HG03439 (cell line): Measurements from ENCODE around the gene BCL6.

Experiments
- ATAC-seq: cut with Tn5 transposase; IDR thresholded peaks from one replicate; pipeline ENCODE4 v1.9.1; 2021; ENCODE audit warnings: mild to moderate bottlenecking, moderate library complexity; ENCODE audit not compliant: unreplicated experiment

The BCL6 gene

DNA sequence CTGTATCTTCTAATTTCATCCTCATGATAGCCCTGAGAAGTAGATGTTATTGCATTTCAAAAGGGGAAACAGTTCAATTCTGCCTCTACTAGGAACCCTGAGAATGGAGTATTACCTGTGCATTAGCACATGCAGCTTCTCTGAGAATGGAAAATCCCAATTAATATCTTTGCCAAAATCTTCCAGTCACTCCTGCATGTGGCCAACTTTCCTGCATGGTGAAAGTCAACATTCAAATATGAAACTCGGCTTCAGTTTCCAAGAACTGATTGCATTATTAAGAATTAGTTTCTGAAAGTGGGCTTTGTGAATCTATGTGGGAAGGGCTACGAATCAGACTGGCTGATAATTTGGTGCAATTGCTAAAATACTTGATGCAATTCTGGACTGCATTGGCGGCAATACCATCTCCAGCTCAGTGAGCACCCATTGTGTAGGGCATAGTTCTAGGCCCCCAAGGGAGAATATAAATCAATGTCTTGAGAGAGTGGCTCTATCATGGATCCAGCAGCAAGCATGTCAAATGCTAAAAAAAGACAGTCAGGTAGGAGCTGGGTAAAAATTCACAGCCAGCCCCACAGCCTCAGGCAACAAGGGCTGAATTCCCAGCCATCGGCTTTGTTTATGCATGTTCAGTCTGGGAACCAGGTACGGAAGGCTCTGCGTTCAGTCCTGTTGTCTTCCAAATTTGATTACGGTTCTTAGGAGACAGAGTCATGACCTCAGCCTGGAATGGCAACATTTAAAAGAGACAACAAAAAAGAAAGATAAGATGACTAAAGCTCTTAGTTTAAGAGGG, 18.8 kb upstream of the BCL6 start:
- no peak for ATAC-seq

DNA sequence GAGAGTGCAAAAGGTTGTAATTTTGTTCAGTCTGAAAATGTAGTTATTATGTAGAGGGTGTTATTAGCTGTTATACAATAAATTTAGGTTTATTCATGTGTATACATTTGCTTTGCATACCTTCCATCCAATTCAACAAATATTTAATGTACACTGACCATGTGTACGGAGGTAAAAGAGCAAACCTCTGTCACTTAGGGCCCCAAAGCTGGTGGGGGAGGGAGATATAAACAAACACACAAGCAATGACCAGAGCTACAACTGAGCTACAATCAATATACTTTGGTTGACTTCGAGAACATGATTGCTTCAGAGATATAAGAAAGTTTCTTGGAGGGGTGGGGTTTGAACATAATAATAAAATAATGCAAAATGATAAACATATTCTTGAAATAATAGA, 17.5 kb upstream of the BCL6 start:
- no peak for ATAC-seq

DNA sequence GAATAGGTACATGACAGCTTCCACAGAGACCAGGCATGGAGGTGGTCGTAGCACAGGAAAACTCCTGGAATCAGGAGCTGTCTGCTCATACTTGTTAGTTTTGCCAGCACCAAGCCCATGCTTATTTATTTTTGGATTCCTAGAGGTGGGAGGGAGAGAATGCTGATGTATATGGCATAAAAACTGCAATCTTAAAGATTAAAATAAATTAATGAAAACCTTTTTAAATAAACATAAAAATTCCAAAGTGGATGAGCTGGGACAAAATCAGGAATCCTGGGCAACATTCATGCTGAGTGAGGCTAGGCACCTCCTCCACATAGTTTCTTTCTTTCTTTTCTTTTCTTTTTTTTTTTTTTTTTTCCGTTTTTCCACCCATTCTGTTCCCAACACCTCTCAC, 14.3 kb upstream of the BCL6 start:
- ATAC-seq = no peak

DNA sequence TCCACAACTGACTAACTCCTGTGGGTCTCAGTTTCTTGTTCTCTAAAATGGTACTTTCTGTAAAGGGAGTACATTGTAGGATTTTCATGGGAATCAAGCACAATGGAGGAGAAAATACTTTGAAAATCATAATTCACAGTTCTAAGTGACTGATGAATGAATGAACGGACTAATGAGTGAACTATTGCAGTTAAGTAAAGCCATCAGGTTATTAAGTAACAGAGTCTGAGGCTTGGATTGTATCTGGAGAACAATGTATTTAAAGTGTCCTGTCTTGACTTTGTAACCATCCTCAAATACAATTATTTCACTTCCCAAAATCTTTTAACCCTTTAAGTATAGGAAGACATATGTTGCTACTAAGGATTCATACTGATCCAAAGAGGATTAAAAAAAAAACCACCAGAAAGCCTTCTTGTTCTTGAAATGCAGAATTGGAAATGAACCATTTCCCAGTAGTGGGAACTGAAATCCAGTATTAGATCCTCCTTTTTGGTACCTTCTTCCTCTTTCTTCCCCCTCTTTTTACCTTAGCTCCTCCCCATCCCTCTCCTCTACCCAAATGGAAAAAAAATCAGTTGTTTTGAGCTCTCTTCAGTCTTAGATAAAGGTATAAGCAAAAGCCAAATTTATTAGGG, 13.2 kb upstream of the BCL6 start:
- ATAC-seq = no peak

DNA sequence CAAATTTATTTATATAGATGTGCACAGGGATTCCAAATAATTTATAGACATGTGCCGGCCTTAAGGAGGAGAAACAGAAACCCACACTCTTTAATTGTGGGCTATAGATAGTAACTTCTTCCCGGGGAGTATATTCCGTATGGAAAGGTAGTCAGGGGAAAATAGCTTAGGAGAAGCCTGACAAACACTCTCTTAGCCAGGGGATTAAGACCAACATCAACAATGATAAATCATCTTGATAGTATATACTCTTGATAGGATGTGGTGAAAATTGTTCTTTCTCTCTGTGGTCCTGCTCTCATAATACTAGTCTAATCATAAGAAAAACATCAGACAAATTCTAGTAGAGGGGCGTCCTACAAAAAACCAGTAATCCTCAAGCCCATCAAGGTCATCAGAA, 8.2 kb upstream of the BCL6 start:
- ATAC-seq = no peak

DNA sequence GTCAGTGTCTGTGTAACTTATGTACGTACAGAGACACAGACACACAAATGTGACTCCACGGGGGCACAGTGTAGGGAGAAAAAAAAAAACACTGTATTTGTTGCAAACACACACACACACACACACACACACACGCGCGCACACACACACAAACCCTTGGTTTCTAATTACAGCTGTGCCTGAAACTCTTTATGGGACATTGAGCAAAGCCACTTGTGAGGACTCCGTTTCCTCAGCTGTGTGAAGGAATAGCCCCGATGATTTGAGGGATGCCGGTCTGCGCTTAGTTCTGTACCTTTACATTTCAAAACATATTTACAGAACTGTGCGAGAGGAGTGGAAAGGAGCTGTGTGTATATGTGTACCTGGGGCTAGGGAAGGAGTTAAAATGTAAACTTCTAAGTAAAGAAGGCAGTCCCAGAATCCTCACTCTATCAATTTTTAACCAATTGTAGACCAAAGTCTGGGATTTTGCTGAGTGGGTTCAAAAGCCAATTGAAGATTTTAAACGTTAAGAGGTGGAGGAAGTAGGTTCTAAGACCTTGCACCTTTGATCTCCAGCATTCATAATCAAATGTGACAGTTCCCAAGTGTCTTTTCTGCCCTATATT, 5.3 kb upstream of the BCL6 start:
- no peak for ATAC-seq

DNA sequence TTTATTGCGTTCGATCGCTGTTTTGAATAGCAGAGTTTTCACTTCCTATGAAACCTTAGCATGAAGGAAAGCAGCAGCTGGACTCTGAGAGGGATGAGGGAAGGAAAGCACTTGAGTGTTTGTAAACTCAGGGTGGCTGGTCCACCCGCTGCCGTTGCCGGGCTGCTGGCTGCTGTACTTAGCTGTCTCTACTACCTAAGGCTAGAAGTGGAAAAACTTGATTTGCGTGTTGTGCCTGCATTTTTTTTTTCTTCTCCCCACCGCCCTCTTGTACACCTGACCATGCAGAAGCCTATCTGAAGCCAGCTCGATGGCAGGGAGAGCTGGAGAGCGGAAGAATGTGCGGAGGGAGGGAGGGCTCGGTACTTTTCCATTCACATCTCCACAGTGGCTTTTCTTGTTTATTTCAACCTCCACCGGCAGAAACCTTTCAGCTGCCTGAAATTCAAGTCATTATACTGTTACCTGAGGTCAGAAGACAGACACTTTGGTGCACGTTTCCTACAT, 4.8 kb upstream of the BCL6 start:
- ATAC-seq = no peak

DNA sequence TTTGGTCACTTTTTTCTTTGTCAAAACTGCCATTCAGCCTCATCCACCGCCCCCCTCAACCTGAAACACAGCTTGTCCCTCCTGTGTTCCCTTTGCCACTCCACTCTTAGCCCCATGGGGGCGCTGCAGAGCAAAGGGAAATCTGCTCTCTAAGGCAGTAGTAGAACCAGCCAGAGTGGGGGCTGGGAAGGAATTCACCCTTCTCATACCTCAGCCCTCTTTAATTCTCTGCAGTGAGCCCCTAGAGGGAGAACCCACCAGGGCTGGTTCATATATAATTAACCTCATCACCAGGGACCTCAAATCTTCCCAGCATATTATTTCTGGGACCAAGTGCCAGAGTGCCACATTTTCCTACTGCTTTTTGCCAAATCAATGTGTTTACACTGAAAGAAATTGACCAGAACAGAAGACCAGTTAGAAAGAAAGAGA, 2.8 kb upstream of the BCL6 start:
- ATAC-seq = peak; percentile 35

DNA sequence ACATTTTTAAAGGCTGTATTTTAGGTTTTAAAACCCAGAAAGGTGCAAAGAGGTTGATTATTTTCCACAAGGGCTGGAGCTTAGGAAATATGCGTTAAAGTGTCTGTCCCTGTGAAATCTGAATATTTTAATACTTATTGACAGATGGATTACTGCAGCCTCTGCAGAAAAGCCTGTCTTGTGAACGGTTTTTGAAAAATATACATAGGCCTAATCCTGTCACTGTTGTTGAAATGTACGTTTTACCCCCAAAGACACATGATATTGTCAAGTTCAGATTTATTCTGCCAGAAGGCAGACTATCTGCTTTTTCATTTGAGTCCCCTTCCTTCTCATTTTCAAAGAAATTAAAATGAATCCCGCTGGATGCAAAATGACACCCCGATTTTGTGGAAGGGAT, 2.2 kb upstream of the BCL6 start:
- ATAC-seq = no peak

DNA sequence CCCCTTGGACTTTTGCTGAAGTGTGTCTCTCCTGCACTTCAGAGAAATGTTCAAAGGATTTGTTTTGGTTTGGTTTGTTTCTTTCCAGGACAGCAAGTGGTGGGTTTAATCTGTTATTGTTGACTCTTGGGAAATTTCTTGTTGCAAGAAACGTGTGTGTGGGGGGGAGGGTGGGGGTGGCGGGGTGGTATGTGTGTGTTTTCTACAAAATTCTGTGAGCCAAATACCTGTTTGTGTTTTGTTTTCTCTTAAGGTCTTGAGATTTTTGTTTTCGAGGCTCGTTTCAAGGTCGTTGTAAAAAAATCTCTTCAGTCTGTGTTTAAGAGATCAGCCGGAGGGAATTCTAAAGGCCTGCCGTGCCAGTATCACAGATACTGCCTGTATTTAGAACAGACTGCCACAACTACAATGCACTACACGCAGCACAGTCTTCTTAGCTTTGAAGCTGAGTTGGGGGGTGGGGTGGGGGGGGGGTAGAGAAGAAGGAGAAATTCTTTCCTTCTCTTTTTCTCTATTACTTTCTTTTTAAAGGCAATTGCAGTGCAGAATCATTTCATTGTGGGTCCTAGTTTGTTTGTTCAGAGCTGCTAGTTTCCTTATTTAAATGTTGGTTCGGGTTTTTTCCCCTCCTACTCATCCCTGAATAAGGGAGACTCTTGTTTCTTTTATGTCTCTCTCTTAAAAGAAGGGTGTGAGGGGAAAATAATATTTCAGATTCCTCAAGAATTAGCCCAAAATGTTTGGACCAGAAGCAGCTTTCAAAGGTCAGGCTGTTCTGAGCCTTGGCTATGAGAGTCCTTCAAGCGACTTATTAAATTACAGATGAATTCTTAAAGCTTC, 1.4 kb upstream of the BCL6 start:
- ATAC-seq = no peak

DNA sequence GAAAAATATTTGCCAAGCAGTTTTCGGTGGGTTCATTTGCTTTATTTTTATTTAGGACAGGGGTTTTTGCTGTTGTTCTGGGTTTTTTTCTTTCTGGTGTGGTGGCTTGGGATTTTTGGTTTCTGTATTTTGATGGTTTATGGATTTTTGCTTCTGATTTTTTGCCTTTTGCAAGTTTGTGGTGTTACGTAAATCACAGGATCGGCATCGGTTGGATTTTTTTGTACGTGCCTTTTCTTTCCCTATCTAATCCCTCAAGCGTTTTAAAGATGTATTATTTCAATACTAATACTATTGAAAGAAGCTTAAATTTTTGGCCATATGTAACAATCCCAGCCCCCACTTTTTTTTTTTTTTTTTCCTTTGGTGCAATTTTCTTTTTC, 782 bp upstream of the BCL6 start:
- no peak for ATAC-seq

DNA sequence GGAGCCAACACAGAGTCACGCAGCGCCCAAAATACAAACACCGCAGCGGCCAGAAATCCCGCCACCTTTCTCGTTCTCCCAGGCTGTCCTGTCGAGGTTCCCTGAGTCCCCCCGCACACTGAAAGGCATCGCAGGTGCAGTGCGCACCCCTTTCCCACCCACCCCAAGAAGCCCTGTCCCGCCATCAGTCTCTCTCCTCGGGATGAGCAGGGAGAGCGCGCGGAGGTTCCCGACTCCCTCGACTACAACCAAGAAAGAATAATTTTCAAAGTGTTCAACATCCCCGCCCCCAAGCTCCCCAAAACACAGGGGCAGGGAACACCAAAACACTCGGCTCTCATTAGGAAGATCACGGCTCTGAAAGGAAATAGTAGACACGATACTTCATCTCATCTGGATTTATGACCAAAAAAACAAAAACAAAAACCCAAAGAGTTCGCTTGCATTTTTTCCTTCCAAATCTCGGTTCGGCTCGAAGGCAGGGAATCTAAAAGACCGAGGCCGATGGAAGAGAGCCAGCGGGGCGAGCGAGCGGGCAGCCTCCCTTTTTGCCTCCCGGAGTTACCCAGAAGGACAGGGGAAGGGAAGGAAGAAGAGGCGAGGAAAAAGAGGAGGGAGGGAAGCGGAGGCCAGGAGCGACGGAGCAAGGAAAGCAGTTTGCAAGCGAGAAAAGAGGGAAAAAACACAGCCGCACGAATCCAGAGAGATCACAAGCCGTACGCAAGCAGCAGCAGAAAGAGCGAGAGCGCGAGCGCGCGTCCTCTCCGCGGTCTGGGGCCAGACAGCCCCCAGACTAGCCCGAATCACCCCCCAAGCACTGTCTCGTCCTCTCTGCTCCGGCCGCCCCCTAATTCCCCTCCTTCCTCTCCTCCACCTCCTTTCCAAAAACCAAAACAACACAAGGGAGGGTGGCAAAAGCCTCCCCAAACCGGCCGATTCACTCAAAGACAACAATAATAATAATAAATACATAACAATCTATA, 808 bp downstream of the BCL6 start:
- ATAC-seq = no peak

DNA sequence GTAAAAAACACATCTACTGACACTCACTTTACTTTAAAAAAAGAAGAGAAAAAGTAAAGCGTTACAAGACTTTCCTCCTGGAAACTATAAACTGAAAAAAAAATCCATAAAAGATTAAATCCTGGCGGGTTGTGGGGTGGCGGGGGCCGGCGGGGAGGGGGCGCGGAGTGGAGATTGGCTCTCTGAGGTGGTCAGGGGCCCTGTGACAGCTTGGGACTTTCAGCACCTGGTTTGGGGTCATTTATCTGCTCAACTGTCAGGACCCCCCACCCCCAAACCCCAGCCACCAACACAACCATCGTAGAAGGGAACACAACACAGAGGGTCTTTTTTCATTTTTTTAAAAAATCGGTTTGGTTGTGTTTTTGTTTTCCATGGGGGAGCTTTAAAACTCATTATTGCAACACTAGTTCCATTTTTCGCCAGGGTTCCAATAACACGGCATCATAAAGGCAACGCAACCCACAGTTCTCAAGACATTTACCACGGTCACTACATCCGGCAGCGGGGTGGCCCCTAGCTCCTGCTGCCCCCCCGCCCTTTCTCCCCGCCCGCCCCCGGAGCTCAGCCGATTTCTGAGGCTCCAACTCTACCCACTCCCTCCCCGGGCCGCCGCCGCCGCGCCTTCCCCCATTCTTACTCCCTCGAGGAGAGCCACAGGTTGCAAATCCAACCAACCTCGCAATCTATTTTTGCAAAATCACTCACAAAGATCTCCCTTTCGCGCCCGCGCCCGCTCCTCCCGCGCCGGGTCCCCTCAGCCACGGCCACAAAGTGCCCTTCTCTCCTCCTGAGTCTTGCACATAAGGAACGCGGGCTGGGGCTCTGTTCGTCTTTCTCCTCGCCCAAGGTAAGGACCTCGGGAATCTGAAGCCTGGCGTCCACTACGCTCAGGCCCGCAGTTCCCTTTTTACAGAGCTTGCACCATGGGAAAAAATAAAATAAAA, 1.8 kb downstream of the BCL6 start:
- no peak for ATAC-seq

DNA sequence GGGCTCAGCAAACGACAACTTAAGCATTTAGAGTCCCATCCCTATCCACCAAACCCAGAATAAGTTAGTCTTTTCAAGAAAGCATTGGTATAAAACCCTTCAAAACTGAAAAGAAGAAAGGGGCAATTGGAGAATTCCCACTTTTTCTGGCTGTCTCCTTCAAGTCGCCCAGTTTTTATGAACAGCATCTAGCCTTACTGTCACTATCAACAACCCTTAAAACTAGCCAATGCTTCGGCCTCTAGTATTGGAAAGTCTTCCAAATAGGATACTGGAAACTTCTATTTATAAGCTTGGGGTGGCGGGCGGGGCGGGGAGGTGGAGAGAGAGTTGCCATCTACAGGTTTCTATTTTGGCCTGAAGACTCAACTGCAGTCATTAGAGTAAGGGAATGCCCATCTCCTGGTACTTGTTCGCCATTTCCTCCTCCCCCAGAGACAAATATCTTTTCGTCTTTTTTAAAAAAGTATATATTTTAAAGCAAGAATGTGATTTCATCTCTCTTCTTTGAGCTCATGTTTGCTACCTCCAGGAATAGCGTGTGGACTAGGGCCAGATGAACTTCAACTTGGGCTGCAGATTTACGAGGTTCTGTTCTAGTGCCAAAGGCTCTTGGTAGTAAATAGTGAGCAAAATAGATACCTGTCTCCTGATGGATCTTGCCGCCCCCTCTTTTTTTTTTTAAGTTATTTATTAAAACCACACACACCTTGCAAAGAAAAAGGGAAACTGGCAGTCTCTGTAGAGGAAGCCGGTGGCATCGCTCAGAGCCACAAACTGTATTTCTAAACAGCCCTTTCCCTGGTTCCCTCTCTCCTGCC, 2.7 kb downstream of the BCL6 start:
- ATAC-seq = no peak

DNA sequence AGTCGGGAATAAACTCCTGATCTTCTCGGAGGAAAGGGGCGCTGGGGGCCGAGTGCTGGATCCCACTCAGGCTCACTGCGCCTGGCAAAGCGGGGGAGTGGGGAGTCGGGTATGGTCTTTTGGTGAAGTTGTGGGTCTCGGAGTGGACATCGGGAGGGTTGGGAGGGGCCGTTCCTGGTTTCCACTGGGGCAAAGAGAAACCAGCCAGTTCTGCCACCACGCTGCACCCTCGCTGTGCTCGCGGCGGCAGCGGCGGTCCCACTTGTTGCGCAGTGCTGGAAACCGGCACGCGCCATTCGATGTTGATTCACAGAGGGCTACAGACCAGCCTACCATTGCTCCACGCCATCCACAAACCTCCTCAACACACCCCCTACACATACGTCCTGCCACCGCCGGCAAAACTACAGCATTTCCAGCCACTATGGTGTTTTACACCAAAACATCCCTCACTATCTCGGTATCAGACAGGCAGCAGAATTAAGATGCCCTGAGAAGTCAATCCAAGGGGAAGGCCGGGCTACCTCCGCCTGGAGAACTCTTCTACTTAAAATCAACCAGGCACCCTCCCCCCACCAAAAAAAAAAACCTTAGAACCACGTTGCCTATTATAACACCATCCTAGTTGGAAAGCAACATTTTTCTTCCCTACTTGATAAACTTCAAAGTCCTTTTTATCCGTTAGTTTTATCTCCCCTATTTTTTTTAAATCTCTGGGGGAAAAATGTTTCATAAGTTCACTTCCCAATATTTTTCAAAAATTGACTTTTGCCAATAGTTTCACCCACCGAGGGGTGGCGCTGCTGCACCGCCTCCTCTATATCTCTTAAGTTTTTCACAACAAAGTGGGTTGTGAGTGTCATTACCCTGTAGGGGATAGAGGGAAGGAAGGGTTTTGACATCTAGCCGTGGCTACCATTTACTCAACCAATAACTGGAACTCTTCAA, 3.6 kb downstream of the BCL6 start:
- ATAC-seq = no peak

DNA sequence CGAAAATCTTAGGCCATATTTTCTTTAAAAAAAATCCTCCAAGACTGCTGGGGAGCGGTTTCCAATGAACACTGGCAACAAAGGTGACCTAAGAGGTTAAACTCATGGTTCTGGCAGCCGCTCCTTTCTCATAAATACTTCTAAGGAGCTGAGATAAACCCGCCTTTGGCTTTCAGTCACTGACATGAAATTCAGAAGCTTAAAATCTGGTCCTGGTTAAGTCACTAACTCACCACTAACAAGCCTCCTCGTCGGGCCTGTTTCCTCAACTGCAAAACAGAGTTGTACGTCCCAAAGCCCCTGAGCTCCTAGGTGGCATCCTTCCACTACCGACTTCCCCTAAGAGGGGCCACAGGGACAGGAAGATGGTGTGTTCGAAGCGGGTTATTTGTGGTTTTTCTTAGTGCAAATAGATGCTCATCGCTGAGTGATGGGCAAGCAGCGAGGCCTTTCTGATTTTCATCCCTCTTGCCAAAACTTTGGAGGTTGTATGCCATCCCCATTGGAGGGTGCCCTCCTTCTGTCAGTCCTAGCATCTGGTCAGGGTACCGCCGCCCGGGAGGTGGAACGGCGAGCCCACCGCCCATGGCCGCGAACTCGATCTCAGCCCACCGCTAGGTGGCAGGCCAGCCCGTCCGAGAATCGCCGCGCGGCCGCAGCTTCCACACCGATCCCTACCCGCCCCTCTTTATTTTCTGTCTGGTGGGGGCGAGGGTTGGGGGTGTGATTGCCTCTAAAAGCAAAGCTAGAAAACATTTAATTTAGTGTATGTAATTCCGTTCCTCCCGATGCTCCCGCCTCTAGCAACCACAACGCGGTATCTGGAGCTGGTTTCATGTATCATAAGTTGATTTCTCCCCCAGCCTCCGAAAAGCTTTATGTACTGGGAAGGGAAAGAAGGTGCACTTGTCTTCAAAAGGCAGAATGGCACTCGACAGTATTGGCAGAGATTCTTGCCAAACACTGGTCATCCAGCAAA, 4.6 kb downstream of the BCL6 start:
- no peak for ATAC-seq
